GM12801 (cell line): ENCODE measurements around the gene FSTL1.

Experiments
- CTCF ChIP-seq: IDR thresholded peaks from one replicate; pipeline ENCODE4 v1.5.1; 2011; ENCODE audit warnings: control low read depth; ENCODE audit not compliant: insufficient read length; ENCODE audit errors: extremely low read depth

The FSTL1 gene

GRCh38 chr3:120450600-120451271 is at the start of gene FSTL1:
Gene FSTL1, minus strand, starts transcription at chr3:120450992. Its CDS starts 246 bp downstream, at chr3:120450746.
- no peak for TF ChIP-seq CTCF

GRCh38 chr3:120498556-120499346 is 48.0 kb upstream of the FSTL1 start:
- TF ChIP-seq CTCF: no peak

- TF ChIP-seq CTCF: no peak
These were observed 47.0 kb upstream of the FSTL1 start for GRCh38 chr3:120497818-120498217.

- no peak for TF ChIP-seq CTCF
These were observed 46.5 kb upstream of the FSTL1 start for GRCh38 chr3:120497336-120497735.

GRCh38 chr3:120496278-120497002 is 45.6 kb upstream of the FSTL1 start:
- no peak for TF ChIP-seq CTCF

- TF ChIP-seq CTCF: no peak
These were observed 45.0 kb upstream of the FSTL1 start for GRCh38 chr3:120495809-120496208.

- TF ChIP-seq CTCF: no peak
These were observed 41.3 kb upstream of the FSTL1 start for GRCh38 chr3:120492103-120492502.
